GM21515 (cell line): ENCODE data around the gene UBE2D2.

Experiments
- ATAC-seq: cut with Tn5 transposase; IDR thresholded peaks from one replicate; pipeline ENCODE4 v1.9.1; 2021; ENCODE audit not compliant: unreplicated experiment

Gene UBE2D2

DNA sequence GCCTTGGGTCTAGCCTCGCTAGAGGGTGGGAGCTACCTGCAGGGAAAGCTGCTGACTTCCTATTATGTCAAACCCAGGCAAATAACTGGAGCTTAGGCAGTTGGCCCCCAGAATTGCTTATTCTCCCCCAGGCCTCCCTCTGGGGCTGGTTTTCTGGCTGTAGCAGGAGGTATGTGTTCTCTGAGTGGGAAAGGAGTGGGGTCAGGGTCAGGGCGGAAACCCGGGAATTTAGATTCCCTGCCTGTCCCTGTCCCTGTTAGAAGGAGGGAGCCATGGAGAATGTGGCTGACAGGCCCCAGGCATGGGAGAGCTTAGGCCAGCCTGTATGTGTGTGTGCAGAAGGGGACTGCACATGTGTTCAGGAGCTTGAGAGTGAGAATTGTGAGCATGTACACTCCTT lies 73.4 kb downstream of the UBE2D2 start:
- no peak for ATAC-seq

DNA sequence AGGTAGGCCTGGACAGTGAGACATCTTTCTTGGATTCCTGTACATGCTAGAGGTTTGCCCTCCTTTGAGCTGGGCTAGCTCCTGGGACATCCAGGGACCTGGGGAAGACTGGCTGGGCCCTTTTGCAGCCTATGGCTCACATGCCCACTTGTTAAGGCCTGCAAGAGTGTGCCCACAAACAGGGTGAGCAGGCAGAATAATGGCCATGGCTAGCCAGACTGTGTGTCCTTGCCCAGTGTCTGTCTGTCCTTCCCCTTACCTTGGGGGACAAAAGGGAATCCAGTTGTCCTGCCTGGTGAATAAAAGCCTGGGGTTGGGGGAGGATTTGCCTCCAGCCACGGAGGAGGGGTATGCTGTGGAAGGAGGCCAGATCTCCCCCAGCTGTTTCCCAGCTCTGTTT lies 74.1 kb downstream of the UBE2D2 start:
- ATAC-seq: no peak

DNA sequence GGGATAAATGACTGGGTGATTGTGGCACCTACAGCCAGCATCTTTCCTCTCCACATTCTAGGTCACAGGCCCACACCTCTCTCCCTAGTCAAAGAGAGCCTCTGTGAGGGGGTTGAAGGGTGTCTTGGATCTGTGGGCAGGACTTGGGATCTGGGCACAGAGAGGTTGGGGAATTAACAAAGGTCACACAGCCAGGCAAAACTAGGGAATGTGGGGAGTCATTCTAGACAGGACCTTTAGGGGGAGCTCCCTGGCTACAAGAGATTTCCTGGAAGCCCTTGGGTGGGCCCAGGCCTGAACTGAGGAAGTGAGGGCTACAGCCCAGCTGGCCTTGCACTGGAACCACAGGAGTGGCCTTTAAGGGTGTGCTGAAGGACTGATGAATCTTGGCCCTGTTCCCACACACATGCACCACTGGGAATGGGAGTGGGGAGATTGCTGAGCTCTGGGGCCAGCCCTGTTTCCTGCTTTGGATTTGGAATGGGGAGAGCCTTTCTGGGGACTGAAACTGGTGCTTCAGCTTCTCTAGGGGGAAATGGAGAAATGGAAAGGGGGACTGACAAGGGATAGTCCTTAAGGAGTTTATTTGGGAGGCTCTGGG lies 74.6 kb downstream of the UBE2D2 start:
- ATAC-seq: no peak

GRCh38 chr5:139636207-139636792 lies 75.2 kb downstream of the UBE2D2 start:
- peak; percentile 70 for ATAC-seq

- ATAC-seq: no peak
Measured at GRCh38 chr5:139636975-139637408, 75.9 kb downstream of the UBE2D2 start.

GRCh38 chr5:139637438-139638089 lies 76.4 kb downstream of the UBE2D2 start:
- no peak for ATAC-seq

DNA sequence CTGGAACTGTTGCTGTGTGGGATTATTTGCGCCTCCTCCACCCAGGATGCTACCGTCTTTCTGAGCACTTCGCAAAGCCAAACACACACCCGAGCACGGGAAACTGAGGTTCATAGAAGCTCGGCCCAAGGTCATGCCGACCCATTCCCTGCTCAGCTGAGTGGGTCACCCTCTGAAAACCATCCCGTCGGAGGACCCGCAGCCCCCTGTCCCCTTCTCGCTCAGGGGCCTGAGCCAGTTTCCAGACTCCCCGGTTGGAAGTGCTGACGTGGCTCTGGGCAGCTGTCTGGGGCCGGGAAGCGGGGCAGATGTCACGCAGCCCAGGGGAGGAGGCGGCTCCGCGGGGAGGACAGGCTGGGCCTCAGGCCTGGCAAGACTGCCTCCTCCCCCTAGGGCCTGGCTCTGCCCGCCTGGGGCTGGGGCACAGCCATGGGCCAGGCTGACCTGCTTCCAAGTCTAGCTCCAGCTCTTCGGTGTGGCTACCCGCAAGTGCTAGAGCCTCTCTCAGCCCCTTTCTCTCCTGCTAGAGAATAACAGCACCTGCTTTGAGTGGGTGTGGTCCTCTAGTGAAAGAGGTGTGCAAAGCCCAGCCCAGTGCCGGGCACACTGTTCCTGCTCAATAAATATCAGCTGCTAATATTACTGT lies 77.1 kb downstream of the UBE2D2 start:
- ATAC-seq: peak; percentile 31

- ATAC-seq: no peak
Measured at GRCh38 chr5:139638736-139639618, 77.8 kb downstream of the UBE2D2 start.

DNA sequence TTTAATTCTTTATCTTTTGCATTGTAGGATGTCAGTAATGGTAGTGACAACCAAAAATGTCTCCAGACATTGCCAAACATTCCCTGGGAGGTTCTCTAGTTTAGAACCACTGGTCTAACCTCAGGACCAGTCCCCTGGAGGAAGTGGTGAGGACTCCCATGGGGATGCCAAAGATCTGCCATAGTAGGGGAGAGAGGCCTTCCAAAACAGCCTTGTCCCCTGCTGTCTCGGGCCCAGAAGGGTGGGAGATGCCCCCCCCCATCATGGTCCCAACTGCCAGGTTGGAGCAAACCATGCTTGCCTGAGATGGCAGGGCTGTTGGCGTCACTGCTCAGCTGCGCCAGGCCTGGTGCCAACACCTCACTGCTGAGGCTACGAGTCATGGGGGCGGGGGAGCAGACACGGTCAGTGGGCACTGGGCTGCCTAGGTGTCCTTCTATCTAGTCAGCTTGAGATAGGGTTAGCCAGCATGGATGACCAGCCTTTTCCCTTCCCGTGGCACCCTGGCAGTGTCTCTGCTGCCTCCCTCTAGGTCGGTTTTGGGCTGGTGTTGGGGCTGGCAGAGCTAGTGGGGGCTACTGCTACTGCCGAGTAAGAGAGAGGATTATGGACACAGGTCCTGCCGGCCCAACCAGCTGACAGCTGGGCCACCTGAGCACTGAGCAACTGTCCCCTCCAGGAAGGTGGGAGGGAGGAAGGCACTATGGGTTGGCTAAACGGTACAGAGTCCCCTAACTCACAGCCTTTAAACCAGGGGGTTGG lies 78.7 kb downstream of the UBE2D2 start:
- ATAC-seq: no peak

GRCh38 chr5:139640421-139641115 lies 79.4 kb downstream of the UBE2D2 start:
- no peak for ATAC-seq

DNA sequence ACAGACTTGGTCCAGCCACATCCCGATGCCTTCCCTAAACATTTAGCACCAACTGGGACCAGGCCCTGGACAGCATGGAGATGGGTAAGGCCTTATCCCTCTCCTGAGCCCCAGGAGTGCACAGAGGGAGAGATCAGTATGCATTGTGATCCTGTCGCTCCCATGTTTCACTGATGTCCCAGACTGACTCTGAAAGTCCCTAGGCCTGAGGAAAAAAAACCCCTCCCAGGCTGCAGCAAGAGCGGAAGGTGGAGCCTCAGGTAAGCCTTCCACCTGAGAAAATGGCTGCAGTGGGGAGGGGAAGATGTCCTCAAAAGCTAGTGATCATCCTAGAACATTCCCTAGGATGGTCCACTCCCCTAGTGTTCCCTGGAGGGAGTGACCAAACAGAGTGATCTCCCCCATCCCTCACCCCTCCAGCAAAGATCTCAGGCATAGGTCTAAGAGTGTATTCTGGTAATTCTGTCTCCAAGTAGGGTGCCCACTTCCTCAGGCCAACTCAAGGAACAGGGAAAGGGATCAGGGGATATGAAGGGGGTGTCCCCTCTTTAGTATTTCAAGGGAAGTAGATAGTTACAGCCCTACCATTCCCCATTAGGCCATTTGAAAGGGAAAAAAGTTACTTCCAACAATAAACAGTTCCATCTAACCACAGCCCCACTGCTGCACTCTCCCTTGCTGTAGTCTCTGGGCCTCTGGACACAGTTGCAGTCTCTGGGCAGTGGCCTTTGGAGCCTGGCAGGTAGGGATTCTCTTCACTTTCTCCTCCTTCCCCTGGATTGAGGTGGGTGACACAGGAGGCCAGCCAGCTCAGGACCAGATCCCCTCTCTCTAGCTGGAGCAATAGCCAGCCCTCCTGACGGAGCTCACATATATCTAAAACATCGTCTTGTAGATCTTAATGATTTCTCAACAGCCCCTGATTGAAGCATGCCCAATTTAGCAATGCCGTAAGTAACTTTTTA lies 80.3 kb downstream of the UBE2D2 start:
- no peak for ATAC-seq

- ATAC-seq: no peak
Measured at GRCh38 chr5:139642213-139642612, 81.1 kb downstream of the UBE2D2 start.

GRCh38 chr5:139642891-139643871 lies 82.0 kb downstream of the UBE2D2 start:
- ATAC-seq: no peak

DNA sequence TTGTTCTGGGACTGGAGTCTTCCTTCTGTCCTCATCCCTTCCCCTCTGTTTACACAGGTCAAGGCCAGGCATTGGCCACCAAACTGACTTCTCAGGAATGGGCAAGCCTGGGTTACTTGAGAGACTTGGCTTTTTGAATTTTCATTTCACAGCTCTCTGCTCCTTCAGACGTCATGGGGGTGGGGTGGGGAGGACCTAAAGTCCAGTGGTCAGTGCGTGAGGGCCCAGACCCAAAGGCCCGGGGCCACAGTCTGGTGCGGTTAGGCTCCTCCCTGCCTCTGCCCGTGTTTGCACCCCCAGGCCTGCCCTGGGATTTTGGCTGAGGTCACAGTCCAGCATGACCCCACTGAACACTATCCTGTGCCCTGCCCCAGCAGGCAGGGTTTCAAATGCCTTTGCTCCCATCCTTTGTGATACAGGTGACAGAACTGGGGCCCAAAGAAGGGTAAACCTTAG lies 82.9 kb downstream of the UBE2D2 start:
- ATAC-seq: no peak

DNA sequence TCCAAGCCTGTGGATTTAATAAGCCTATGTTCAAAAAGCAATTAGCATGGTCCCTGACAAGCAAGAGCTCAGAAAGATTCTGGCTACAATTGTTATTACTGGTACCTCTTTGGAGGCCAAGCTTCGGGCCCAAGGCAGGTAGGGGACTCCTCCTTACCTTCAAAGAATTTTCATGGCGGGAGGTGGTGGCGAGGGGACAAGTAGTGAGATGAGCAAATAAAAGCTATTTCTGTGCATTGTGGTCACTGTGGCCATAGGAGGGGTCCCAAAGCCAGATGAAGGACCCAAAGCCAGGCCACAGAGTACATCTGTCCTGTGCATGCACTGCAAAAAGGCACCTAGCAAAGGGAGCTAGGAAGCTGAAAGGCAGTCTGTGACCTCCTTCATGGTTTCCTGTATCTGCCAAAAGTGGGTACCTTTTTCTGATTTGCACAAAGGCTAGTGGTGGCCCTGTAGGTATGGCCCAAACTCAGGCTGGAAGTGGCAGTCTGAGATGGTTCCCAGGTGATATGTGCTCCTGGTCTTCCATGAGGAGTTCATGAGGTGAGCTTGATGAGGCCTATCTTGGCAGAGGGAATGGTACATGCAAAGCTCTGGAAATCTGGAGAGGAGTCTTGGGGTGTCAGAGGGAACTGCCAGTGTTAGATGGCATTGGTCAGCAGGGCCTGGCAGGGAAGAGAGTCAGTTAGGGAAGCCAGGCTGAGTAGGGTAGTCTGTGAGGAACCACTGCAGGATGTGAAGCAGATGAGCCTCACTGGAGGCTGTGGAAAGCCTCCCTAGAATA lies 83.7 kb downstream of the UBE2D2 start:
- ATAC-seq: no peak

GRCh38 chr5:139645430-139645871 lies 84.3 kb downstream of the UBE2D2 start:
- ATAC-seq: no peak
